GM10847 (cell line): ENCODE measurements around the gene MYRIP.

Source experiments
- POLR2A ChIP-seq: IDR thresholded peaks from 2 replicates; pipeline ENCODE4 v1.6.1; 2011; ENCODE audit not compliant: insufficient read length; ENCODE audit errors: extremely low read depth

The MYRIP gene

GRCh38 chr3:40108643-40109042 is 299.2 kb downstream of the MYRIP start:
- no peak for TF ChIP-seq POLR2A

DNA sequence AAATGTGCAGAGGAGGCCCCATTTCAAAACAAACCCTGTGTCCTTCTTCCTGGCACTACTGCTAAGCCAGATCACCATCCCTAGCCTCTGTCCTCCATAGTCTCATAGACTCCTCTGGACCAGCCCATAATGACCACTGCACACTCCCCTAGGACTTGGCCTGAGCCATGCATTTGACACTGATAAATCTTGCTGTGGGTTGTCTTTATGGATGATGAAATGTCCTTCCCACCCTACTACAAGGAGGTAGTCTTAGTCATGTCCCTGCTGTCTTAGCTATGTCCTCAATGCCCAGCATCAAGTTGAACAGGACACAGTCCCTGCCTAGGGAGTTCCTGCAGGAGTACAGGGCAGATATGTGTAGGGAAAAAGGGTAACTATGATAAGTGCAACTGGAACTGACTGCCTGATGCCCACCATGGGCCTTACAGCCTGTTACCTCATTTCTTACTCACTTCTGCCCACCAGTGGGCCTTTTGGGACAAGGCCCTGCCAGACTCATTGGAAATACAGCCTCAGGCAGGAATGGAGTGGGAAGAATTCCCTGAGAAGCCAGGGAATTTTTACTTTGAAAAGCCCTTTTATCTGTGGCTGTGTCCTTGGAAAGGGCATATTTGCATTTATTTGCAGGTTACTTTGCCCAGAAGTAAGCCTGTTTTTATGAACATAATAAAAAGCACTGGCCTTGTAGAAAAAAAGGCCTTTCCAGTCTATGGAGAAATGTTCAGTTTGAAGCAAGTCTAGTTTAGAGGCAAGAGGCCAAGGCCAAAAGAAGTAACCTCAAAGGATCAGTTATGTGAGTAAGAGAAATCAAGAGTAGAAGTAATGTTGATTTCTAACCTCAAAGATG is 300.5 kb downstream of the MYRIP start:
- no peak for TF ChIP-seq POLR2A

- no peak for TF ChIP-seq POLR2A
Measured at GRCh38 chr3:40116478-40117177, 307.2 kb downstream of the MYRIP start.

DNA sequence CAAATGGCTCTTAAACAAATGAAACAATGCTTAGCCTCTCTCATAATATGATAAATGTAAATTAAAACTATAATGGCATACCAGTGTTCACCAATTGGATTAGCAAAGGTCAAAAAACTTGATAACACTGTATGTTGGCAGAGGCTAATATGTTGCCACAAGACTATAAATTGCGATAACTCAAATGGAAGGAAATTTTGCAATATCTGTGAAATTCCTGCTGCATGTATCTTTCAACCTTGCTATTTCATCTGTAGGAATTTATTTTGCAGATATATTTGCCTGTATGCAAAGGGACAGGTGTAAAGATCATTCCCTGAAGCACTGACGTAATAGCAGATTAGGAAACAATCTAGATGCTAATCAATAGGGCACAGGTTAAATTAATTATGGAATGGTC is 308.7 kb downstream of the MYRIP start:
- TF ChIP-seq POLR2A, result no peak

- no peak for TF ChIP-seq POLR2A
Measured at GRCh38 chr3:40120067-40120692, 310.8 kb downstream of the MYRIP start.

DNA sequence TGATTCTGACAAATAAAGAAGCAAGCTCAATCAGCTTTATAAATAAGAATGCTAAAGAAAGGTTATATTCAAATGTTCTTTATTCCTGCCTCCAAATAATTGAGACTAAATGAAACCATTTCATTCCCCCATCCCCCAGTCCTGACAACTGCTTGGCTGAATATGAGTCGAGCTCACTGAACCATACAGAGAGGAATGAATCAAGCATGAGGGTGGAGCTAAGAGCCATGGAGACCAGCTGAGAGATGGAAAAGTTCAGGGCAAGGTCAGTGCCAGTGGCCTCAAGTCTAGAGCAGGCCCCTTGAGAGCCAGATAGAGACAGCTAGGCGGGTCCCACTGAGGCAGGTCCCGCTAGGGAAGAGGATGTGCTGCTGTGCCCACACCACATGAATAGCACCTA is 311.4 kb downstream of the MYRIP start:
- TF ChIP-seq POLR2A, result no peak

DNA sequence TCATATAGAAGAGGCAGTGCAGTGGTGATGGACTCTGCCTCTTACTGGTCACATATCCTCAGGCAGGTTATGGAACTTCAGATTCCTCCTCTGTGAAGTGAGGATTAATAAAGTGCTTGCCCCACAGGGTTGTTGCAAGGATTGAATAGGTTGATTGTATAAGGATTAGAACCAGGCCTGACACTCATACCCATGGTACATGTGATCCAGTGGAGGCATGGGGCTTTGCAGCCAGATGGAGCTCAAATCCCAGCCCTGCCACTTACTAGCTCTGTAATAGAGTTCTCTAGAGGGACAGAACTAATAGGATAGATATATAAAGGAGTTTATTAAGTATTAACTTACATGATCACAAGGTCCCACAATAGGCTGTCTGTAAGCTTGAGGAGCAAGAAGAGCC is 315.5 kb downstream of the MYRIP start:
- no peak for TF ChIP-seq POLR2A

- TF ChIP-seq POLR2A, result no peak
Measured at GRCh38 chr3:40128166-40128565, 318.8 kb downstream of the MYRIP start.

DNA sequence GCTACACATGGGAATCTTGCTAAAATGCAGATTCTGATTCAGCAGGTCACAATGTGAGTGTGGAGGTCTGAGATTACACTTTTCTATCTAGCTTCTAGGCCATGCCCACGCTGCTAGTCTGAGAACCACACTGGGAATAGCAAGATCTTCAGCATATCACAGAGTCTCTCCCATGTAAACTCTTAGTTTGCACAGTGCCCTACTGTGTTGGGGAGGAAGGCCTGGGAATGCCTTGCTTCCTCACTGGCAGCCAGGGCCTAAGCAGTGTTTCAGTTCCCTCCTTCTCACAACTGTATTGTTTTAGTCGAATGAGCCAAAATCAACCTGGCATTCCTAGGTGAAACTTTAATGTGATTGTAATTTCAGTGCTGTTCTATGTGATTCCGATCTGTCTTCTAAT is 320.1 kb downstream of the MYRIP start:
- no peak for TF ChIP-seq POLR2A

DNA sequence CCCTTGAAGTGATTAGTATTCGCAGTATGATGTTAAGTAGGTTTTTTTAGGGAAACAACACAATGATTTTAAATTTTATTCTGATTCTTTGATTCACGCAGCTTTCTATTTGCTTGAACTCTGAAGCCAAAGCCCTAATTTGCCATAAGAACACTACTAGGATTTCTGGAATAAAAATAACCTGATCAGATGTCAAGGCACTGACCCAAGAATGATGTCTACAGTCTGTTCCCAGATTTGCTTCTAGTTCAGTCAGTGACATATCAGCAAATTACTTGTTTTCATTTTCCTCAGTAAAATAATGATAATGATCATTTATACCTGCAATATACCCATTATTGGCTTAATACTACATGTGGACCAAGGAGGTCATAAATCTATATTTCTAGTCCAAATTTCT is 320.6 kb downstream of the MYRIP start:
- no peak for TF ChIP-seq POLR2A

GRCh38 chr3:40130721-40131120 is 321.3 kb downstream of the MYRIP start:
- TF ChIP-seq POLR2A, result no peak

GRCh38 chr3:40137591-40138295 is 328.3 kb downstream of the MYRIP start:
- no peak for TF ChIP-seq POLR2A

- TF ChIP-seq POLR2A, result no peak
Measured at GRCh38 chr3:40143283-40144090, 334.1 kb downstream of the MYRIP start.

DNA sequence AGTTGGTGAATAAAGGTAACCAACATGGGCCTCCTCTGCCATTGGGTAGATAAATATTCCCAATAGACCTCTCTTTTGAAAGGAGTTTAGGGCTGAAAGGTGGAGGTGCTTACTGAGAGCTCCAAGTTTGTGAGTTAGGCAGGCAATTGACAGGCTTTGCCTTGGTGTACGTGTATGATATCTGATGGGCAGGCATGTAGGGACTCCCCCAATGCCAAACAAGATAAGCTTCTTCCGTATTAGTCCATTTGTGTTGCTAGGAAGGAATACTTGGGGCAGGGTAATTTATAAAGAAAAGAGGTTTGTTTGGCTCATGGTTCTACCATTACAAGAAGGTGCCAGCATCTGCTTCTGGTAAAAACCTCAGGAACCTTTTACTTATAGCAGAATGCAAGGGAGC is 339.4 kb downstream of the MYRIP start:
- no peak for TF ChIP-seq POLR2A
